Mucosa of descending colon (tissue), 3 donors: Measurements from ENCODE around the gene CLCNKA. TPM values are rescaled to one million over a fixed set of nuclear protein-coding genes. Genes with fewer than 3 reads are reported as not detected.

Experiments used
- ATAC-seq: fragments of 200-7000 bp; cut with Tn5 transposase; one replicate; pipeline ENCODE4 v1.9.1; 2020; ENCODE audit warnings: mild to moderate bottlenecking, moderate library complexity
- DNase-seq, 3 donors: peaks; one replicate each; pipeline ENCODE4 v3.0.0-alpha.2; 2020
- H3K36me3 ChIP-seq: fragments of 200-600 bp; one replicate; pipeline ENCODE4 v1.8.0; 2021; ENCODE audit warnings: low read depth, mild to moderate bottlenecking
- H3K4me1 ChIP-seq: fragments of 200-600 bp; one replicate; pipeline ENCODE4 v1.8.0; 2021; ENCODE audit warnings: low read depth, mild to moderate bottlenecking
- H3K4me3 ChIP-seq: fragments of 200-600 bp; one replicate; pipeline ENCODE4 v1.8.0; 2021; ENCODE audit warnings: mild to moderate bottlenecking
- H3K9me3 ChIP-seq: fragments of 200-600 bp; one replicate; pipeline ENCODE4 v1.8.0; 2021; ENCODE audit warnings: mild to moderate bottlenecking
- intact Hi-C, 2 donors: fragments of 100-400 bp; cut with DNase I in 1 of 2; cut with micrococcal nuclease in 1 of 2; formaldehyde crosslinking; loops; one replicate each; pipeline versions ENCODE4 v1.11.0 to v1.11.1; 2022; cut with DNase I, micrococcal nuclease
- total RNA-seq, 3 donors: library from RNA; stranded (reverse); fragmentation: NEBNext Ultra II Directional in 2 of 3; extraction: Animal tissue kit (Norgen Biotek cat#: 25700) in 2 of 3; gene quantifications; one replicate each; pipeline versions ENCODE4 v1.2.1 to v1.2.4, GENCODE V29; 2021 to 2023
- TF ChIP-seq, protein P1 (sequence below): fragments of 200-600 bp; IDR thresholded peaks from one replicate; pipeline ENCODE4 v1.8.0; 2022; ENCODE audit warnings: antibody characterized with exemption, mild to moderate bottlenecking
- donor health status: DM: no; HTN: no; CAD: no; lungs with moderate emphysema.
- donor health status: DM: no; HTN: no; CAD: no.
- donor health status: DM: no; HTN: yes; CAD: no.

Gene CLCNKA
- total RNA-seq, 3 donors from 2014 or later: 1.3 to 3.4 TPM; not detected in 1

DNA sequence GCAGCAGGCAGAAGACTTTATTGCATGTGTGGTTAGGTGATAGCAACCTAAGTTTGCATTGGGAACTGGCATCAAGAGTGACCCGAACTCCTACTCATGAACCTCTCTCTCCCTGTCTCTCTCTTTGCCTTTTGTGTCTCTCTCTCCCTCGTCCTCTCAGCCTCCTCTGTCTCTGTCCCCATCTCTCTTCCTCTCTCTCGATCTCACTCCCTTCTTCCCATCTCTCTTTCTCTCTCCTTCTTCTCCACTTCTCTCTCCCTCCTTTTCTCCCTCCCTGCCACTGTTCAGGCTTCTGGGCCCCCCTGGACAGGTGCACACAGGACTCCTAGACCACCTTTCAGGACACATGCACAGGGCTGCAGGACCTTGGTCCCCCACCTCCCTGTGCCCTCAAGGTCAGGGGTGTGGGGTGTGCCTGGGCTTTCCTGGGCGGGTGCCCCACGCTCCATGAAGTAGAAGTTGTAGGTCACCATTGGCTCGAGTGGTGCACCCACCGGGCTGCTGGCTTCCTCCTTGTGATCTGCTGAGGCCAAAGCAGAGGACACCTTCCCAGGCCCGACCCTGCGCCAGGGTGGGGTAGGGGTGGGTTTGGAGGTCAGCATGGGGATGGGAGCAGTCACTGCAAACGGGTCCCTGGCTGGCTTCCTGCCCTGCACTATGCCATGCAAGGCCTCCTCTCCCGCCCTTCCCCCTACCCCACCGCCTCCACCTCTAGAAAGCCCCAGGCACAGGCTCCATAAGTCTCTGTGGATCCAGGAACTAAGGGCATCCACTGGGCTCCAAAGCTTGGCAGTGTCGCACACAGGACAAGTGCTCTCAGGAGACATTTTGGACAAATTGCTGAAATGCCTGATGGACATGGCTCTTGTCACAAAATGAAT is 32.7 kb upstream of the CLCNKA start:
- ATAC-seq: no peak

DNA sequence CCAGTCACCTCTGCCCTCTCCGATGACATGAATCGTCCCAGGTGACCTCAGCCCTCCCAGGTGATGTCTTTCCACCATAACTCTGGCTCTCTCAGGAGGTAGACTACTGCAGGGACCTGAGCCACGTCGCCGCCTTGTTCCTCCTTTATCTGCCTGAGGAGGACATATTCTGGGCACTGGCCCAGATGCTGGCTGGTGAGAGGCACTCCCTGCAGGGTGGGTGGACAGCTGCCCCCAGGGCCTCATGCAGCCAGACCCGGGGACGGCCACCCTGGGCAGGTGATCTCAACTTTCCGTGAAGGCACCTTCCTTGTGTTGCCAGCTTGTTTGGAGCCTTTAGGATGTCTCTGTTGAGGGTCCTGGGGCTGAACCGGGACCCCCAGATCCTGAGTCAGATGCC is 32.1 kb upstream of the CLCNKA start:
- no peak for DNase-seq

More for the DNA sequence above, 32.7 kb upstream of the CLCNKA start:
- TF ChIP-seq, protein P1, sequence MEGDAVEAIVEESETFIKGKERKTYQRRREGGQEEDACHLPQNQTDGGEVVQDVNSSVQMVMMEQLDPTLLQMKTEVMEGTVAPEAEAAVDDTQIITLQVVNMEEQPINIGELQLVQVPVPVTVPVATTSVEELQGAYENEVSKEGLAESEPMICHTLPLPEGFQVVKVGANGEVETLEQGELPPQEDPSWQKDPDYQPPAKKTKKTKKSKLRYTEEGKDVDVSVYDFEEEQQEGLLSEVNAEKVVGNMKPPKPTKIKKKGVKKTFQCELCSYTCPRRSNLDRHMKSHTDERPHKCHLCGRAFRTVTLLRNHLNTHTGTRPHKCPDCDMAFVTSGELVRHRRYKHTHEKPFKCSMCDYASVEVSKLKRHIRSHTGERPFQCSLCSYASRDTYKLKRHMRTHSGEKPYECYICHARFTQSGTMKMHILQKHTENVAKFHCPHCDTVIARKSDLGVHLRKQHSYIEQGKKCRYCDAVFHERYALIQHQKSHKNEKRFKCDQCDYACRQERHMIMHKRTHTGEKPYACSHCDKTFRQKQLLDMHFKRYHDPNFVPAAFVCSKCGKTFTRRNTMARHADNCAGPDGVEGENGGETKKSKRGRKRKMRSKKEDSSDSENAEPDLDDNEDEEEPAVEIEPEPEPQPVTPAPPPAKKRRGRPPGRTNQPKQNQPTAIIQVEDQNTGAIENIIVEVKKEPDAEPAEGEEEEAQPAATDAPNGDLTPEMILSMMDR: no peak
- intact Hi-C loops: no loop called here
- Histone ChIP-seq H3K4me3 (no peak overlapping the region), H3K4me1 (no peaks in the 10 kb centered on the region), H3K36me3 (no peaks in the 10 kb centered on the region), H3K9me3 (no peaks in the 10 kb centered on the region)
- DNase-seq: no peak

DNA sequence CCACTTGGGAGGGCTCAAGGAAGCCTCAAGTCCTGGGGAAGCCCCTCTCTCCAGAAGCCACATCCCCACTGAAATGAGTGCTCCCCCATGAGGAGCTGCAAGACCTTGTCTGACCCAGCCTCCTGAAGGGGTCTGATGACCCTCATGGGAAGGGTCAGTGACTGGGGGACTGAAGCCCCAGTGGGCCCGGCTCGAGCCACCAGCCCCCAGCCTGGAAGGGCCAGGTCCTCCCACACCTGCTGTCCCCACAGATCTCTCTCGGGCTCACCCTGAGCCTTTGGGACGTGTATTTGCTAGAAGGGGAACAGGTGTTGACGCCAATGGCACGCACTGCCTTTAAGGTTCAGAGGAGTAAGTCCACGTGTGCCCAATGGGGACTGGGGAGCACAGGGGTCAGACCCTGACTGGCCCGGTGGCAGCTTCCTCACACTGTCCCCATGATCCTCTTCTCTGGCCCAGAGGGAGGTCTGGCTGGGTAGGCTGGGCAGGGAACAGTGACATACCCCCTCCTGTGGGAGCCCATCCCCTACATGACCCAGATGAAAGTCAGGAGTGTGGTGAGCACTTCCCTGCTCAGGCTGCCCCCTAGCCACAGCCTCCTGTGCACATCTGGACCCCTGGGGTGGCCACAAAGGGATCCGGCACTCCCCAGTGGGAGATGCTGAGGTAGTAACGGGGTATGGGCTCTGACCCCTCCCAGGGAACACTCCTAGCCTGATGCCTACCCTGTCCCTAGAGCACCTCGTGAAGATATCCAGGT is 30.2 kb upstream of the CLCNKA start:
- intact Hi-C loops: loop anchor here in 1 of 2 donors (10.0 kb wide), 1 partner anchor 187 kb away; the partner anchor contains the start of gene UQCRHL
- no peak overlapping the region for H3K4me3 ChIP-seq
- peaks cover 2% of the 10 kb centered on the region for H3K4me1 ChIP-seq
- TF ChIP-seq, protein P1: no peak
- H3K36me3 ChIP-seq: no peaks in the 10 kb centered on the region
- no peaks in the 10 kb centered on the region for H3K9me3 ChIP-seq
- no peak for DNase-seq
- ATAC-seq: no peak

More for the DNA sequence above, 32.1 kb upstream of the CLCNKA start:
- TF ChIP-seq, protein P1: no peak
- H3K4me3 ChIP-seq: no peak overlapping the region
- H3K36me3 ChIP-seq: no peaks in the 10 kb centered on the region
- intact Hi-C loops: loop anchor here in 1 of 2 donors (10.0 kb wide), 1 partner anchor 185 kb away; the partner anchor contains the start of gene UQCRHL
- ATAC-seq: no peak
- no peaks in the 10 kb centered on the region for H3K9me3 ChIP-seq
- peaks cover 2% of the 10 kb centered on the region for H3K4me1 ChIP-seq

DNA sequence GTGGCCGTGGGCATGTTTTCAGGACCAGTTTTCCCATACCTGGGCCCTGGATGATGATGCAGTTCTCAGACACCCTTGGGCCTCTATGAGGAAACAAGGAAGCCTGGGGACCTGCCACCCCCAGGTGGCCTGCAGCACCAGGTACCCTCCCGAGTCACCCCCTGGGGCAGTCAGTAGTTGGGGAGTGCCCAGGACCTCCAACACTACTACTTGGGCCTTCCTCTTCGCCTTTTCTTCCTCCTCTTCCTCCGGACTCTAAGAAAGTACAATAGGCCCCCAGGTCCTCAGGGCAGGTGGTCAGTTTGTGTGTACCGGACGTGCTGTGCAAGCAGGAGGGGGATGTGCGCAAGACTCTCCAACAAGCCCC is 29.7 kb upstream of the CLCNKA start:
- DNase-seq: no peak
- intact Hi-C loops: loop anchor here in 1 of 2 donors (10.0 kb wide), 1 partner anchor 187 kb away; the partner anchor contains the start of gene UQCRHL
- no peak for ATAC-seq
- TF ChIP-seq, protein P1: no peak
- no peaks in the 10 kb centered on the region for H3K36me3 ChIP-seq
- no peaks in the 10 kb centered on the region for H3K9me3 ChIP-seq
- peaks cover 2% of the 10 kb centered on the region for H3K4me1 ChIP-seq
- no peak overlapping the region for H3K4me3 ChIP-seq

DNA sequence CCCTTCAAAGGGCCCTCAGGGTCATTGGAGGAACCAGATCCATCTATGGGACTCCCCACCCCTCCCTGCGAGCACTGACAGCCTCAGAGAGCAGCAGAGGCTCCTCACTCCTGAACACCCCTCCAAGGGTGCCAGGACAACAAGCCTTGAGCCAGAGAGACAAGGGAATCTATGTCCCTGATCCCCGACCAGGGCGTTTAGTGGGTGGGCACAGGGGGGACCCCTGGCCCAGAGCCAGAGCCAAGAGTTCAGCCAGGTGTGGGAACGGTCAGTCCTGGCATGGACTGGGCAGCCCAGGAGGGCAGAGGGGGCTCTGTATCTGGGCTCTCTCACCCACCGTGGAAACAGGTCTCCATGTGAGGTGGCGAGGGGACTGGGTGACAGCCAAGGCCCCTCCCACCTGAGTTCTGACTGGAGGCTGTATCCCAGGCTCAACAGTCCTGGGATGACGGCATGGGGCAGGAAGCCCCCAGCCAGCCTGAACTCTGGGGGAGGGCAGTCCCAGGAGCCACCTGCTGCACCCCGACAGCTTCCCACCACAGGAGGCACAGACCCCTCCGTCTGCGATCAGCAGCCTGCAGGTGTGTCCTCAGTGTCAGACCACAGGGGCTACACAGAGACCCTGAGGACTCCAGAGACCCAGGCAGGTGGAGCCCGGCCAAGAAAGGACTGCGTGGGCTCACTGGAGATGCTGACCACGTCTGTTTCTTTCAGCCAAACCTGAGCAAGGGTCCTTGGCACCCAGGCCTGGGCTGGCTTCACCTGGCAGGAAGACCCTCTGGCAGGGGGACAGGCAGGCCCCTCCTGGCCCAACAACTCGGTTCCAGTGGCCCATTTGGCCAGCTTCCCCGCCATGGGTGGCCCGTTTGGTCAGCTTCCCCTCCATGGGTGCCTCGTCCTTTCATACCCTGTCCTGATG is 29.0 kb upstream of the CLCNKA start:
- H3K4me1 ChIP-seq: peaks cover 2% of the 10 kb centered on the region
- TF ChIP-seq, protein P1: no peak
- DNase-seq (no peak), ATAC-seq (no peak)
- intact Hi-C loops: loop anchor here in 1 of 2 donors (10.0 kb wide), 1 partner anchor 188 kb away; the partner anchor contains the start of gene UQCRHL
- H3K9me3 ChIP-seq: no peaks in the 10 kb centered on the region
- H3K36me3 ChIP-seq: no peaks in the 10 kb centered on the region
- H3K4me3 ChIP-seq: no peak overlapping the region
